Liver (tissue), 3 donors: ENCODE data around the gene TM9SF1.

Experiments
- FOXA1 ChIP-seq: IDR thresholded peaks from 2 replicates; pipeline ENCODE4 v1.6.1; 2016; ENCODE audit warnings: antibody characterized with exemption
- RAD21 ChIP-seq, 2 donors: IDR thresholded peaks; 2 replicates each; pipeline ENCODE4 v1.6.1; 2016; ENCODE audit warnings: antibody characterized with exemption in 2 of 2, mild to moderate bottlenecking in 2 of 2
- YY1 ChIP-seq: IDR thresholded peaks from 2 replicates; pipeline ENCODE4 v1.6.1; 2016; ENCODE audit warnings: antibody characterized with exemption, mild to moderate bottlenecking
- TF ChIP-seq, protein P1 (sequence below): fragments of 150-350 bp; IDR thresholded peaks from 2 replicates; pipeline ENCODE4 v1.5.1; 2017; ENCODE audit warnings: improper control_type of control experiment, low read depth, low read length; ENCODE audit not compliant: missing input control
- TF ChIP-seq, protein P2 (sequence below): IDR thresholded peaks from 2 replicates; pipeline ENCODE4 v1.6.1; 2016; ENCODE audit warnings: antibody characterized with exemption
- donor health status: healthy.
- donor health status: healthy.

DNA sequence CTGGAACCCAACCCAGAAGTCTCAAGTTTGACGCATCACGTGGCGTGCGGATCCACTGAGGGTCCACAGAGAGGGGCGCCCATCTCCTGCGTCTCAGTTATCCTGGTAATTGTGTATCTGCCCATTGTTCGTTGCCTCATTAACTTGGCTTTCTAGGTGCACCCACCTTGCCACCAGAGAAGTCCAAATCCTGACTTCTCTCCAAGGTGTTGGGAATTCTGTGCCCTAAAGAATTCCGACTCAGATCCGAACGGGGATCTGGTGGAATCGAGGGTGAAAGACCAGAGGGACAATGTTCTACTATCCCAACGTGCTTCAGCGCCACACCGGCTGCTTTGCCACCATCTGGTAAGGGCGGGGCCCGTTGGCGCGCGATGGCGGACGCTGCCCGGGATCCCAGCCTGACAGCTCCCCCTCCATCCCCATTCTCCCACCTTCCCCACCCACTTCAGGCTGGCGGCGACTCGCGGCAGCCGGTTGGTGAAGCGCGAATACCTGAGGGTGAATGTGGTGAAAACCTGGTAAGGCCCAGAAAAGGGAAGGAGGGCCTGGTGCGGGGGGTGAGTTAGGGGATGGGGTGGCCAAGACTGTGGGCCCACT, 22.9 kb downstream of the TM9SF1 start:
- TF ChIP-seq YY1 (no peak), RAD21 (IDR thresholded peaks at IDR 0.05) (no peak), FOXA1 (no peak)
- TF ChIP-seq, protein P1, sequence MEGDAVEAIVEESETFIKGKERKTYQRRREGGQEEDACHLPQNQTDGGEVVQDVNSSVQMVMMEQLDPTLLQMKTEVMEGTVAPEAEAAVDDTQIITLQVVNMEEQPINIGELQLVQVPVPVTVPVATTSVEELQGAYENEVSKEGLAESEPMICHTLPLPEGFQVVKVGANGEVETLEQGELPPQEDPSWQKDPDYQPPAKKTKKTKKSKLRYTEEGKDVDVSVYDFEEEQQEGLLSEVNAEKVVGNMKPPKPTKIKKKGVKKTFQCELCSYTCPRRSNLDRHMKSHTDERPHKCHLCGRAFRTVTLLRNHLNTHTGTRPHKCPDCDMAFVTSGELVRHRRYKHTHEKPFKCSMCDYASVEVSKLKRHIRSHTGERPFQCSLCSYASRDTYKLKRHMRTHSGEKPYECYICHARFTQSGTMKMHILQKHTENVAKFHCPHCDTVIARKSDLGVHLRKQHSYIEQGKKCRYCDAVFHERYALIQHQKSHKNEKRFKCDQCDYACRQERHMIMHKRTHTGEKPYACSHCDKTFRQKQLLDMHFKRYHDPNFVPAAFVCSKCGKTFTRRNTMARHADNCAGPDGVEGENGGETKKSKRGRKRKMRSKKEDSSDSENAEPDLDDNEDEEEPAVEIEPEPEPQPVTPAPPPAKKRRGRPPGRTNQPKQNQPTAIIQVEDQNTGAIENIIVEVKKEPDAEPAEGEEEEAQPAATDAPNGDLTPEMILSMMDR: no peak
- TF ChIP-seq, protein P2, sequence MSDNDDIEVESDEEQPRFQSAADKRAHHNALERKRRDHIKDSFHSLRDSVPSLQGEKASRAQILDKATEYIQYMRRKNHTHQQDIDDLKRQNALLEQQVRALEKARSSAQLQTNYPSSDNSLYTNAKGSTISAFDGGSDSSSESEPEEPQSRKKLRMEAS: no peak
